Fibroblast of skin of left biceps (primary cell): Measurements from ENCODE around the gene SCG3.

Experiments
- DNase-seq, 2 experiments: peaks; one replicate each; pipeline ENCODE4 v3.0.0-alpha.2; 2013; ENCODE audit warnings: low read depth in 2 of 2

The SCG3 gene

GRCh38 chr15:51758645-51759044 is 77.3 kb downstream of the SCG3 start:
- DNase-seq, result peak; percentile 49 to 57

- DNase-seq, result peak; percentile 94 to 95
These were observed 78.3 kb downstream of the SCG3 start for GRCh38 chr15:51759557-51760070.

GRCh38 chr15:51760805-51761204 is 79.5 kb downstream of the SCG3 start:
- DNase-seq, result no peak

GRCh38 chr15:51765751-51766150 is 84.4 kb downstream of the SCG3 start:
- no peak for DNase-seq

GRCh38 chr15:51766341-51766740 is 85.0 kb downstream of the SCG3 start:
- no peak for DNase-seq

- DNase-seq, result no peak
These were observed 86.7 kb downstream of the SCG3 start for GRCh38 chr15:51768018-51768417.
